Right renal cortex interstitium (tissue), 3 donors: ENCODE data around the gene CT45A2. TPM values are rescaled to one million over a fixed set of nuclear protein-coding genes. Genes with fewer than 3 reads are reported as not detected.
"Not testable (repeated sequence)": the region's sequence is repeated elsewhere in the genome, so short reads cannot be mapped to it uniquely, and the experiment has no call there.

Experiments used
- DNase-seq, 3 donors: peaks; one replicate each; pipeline ENCODE4 v3.0.0-alpha.2; 2013; ENCODE audit warnings: low read depth in 3 of 3, low spot score in 2 of 3
- polyA plus RNA-seq, 3 donors: library from polyadenylated mRNA; unstranded; fragments of 120-200 nt; gene quantifications; one replicate each; pipeline ENCODE4 v1.2.1, GENCODE V29; 2013; ENCODE audit not compliant: insufficient read length in 3 of 3

The CT45A2 gene
- not detected for polyA plus RNA-seq

- DNase-seq = not testable (repeated sequence)
Measured at GRCh38 chrX:135819912-135820311, at the start of gene CT45A2. CT45A2 (minus strand) TSS chrX:135820012; CDS start chrX:135816265, 3,747 bp downstream.

- not testable (repeated sequence) for DNase-seq
Measured at GRCh38 chrX:135854438-135854837, 34.6 kb upstream of the CT45A2 start, which contains the start of gene CT45A8. CT45A8 (minus strand) TSS chrX:135854538; CDS start chrX:135850783, 3,755 bp downstream.

- DNase-seq = not testable (repeated sequence)
Measured at GRCh38 chrX:135837180-135837579, 17.4 kb upstream of the CT45A2 start, which contains the start of gene CT45A7. CT45A7 (minus strand) TSS chrX:135837280; CDS start chrX:135833533, 3,747 bp downstream.

GRCh38 chrX:135802687-135803086 is 17.1 kb downstream of the CT45A2 start, which contains the start of gene CT45A6:
CT45A6 (minus strand) TSS chrX:135802787; CDS start chrX:135798993, 3,794 bp downstream.
- DNase-seq = not testable (repeated sequence)

GRCh38 chrX:135785403-135785802 is 34.4 kb downstream of the CT45A2 start, which contains the start of gene CT45A5:
CT45A5 (minus strand) TSS chrX:135785503; CDS start chrX:135781729, 3,774 bp downstream.
- DNase-seq = not testable (repeated sequence)

GRCh38 chrX:135768091-135768490 is 51.7 kb downstream of the CT45A2 start, which contains the start of gene CT45A3:
CT45A3 (minus strand) TSS chrX:135768191; CDS start chrX:135764444, 3,747 bp downstream.
- not testable (repeated sequence) for DNase-seq

Other genes starting within 250 kb of the CT45A2 start
- not detected for gene CT45A1, start 106.4 kb downstream of the CT45A2 start, polyA plus RNA-seq
- gene CT45A3, start 51.8 kb downstream of the CT45A2 start, polyA plus RNA-seq = not detected
- gene CT45A5, start 34.5 kb downstream of the CT45A2 start, polyA plus RNA-seq = not detected
- gene CT45A6, start 17.2 kb downstream of the CT45A2 start, polyA plus RNA-seq = not detected
- not detected for gene CT45A7, start 17.3 kb upstream of the CT45A2 start, polyA plus RNA-seq
- gene CT45A8, start 34.5 kb upstream of the CT45A2 start, polyA plus RNA-seq = not detected
- not detected for gene CT45A9, start 51.8 kb upstream of the CT45A2 start, polyA plus RNA-seq
- not detected for gene CT45A10, start 73.4 kb upstream of the CT45A2 start, polyA plus RNA-seq
- not detected for gene SAGE1, start 73.7 kb upstream of the CT45A2 start, polyA plus RNA-seq
- gene MMGT1, start 154.0 kb upstream of the CT45A2 start, polyA plus RNA-seq = 10 to 100 TPM; 28.5 to 31.4 (median 28.7) TPM
- gene SLC9A6, start 165.4 kb upstream of the CT45A2 start, polyA plus RNA-seq = 10 to 100 TPM; 16.6 to 18.3 (median 16.9) TPM